ENCODE results near the gene BEST3.
A peak's percentile ranks its signal among the peaks of the same experiment; 100 is the strongest.
"Not testable (repeated sequence)": the region's sequence is repeated elsewhere in the genome, so short reads cannot be mapped to it uniquely, and the experiment has no call there.

BEST3 gene

DNA sequence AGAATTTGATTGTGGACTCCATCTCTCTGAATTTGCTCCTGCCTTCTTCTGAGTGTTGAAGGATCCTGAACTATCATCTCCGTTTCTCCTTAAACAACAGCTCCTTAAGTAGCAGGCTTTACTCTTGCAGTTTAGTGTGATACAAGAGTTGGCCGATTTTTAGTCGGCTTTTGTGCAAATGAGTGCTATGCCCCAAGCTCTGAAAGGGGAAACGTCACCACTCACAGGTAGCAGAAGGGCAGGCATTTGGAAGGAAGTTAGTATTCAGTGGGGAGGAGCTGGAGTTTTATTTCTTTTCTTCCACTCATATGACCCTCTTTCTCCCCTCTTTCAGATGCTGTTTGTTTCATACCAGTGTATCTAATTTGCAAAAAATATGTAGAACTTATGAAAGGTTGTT is 51.9 kb downstream of the BEST3 start:
- no peak for DNase-seq

- no peak for DNase-seq
Observed at GRCh38 chr12:69645031-69645430, 54.1 kb downstream of the BEST3 start.

DNA sequence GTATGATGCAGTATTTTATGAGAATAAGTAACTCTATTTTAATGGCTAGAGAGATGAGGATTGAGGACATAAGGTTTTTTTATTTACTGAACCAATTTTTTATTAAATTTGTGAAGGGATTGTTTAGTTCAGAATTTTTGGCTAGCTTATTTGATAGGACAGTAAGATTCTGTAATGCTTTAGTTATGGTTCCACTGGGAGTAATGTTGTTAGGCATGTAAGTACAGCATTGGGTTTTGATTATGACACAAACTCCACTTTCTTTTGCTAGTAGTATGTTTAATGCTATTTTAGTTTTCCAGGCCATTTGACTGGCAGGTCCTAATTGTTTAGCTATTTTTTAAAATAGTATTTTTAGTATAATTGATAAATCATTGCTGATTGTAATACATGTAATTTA is 54.6 kb downstream of the BEST3 start:
- no peak for DNase-seq

GRCh38 chr12:69642531-69642930 is 56.6 kb downstream of the BEST3 start:
- no peak for DNase-seq

DNA sequence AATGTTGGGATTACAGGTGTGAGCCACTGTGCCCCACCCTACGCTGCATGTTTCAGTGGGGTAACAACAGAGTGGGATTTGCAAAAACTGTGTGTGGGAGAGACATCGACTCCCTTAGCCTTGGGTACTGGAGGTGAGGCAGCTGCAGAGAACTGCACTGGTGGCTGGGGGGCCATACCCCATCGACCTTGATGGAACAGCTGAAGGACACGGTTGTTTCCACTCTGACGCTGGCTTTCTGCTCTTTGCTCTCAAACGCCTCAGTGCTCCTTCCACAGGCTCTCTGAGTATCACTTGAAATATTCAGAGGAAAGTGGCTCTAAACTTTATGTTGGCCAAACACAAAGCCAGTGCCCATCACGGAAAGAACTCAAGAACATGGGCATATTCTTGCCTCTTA is 57.6 kb downstream of the BEST3 start:
- no peak for DNase-seq

- DNase-seq: peak; percentile 40
Observed at GRCh38 chr12:69639400-69640016, 59.6 kb downstream of the BEST3 start.

- DNase-seq: no peak
Observed at GRCh38 chr12:69633061-69633460, 66.0 kb downstream of the BEST3 start.

GRCh38 chr12:69630191-69630590 is 68.9 kb downstream of the BEST3 start:
- no peak for DNase-seq

- no peak for DNase-seq
Observed at GRCh38 chr12:69627501-69627900, 71.6 kb downstream of the BEST3 start.

DNA sequence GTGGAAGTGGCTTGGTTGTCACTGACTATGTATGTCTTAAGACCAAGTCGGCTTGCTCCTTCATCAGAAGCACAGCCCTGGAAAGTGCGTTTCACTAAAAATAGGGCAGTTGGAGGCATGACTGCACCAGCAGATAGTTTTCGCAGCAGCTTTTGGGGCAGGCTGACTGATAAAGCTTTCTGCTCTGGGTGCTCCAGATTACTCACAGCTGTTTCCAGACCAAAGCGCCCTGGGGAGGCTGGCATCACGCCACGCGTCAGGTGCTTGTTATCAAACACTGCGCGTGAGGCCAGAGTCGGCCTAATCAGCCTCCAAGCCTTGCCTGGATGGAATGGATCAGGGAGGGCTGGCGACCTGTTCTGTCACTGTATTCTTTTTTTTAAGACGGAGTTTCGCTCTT is 75.1 kb downstream of the BEST3 start:
- no peak for DNase-seq

GRCh38 chr12:69621551-69621950 is 77.6 kb downstream of the BEST3 start:
- no peak for DNase-seq

GRCh38 chr12:69620921-69621320 is 78.2 kb downstream of the BEST3 start:
- DNase-seq: no peak

- no peak for DNase-seq
Observed at GRCh38 chr12:69620077-69620476, 79.0 kb downstream of the BEST3 start.

- no peak for DNase-seq
Observed at GRCh38 chr12:69619050-69619449, 80.1 kb downstream of the BEST3 start.

DNA sequence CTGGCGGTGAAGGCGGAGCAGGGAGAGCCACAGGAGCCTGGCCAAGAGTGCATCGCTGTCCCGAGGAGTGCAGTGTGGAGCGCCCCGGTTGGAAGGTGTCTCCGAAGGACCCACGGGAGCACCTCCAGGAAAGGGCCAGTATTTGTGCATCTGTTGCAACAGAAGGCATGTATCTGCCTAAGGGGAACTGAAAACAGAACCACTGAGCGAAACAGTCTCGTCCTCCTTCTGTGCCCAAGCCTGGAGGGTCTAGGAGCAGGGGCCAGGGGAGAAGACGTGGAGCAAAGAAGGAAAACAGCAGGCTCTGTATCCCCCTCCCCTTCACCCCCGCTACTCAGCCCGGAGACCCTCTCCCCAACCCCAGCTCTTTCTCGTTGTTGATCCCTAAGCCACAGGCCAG is 83.1 kb downstream of the BEST3 start:
- no peak for DNase-seq

DNA sequence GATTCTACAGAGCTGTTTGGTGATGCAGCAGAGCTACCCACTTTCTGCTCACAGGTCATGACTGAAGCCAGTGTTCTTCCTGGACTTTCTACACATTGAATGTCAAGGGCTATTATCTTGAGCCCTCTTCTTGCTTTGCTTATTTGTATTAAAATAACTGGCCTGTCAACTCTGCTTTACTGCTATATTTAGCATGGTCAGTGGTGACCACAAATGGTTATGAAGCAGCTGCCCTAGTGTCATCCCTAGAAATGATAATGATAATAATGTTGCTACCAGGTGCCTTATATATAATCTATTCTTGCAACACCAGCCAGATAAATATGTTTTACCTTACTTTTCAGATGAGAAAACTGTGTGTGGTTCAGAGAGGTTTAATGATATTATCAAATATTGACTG is 85.8 kb downstream of the BEST3 start:
- DNase-seq: no peak

GRCh38 chr12:69610729-69611128 is 88.4 kb downstream of the BEST3 start, which contains the start of gene LRRC10:
Gene LRRC10 (minus strand): TSS chr12:69610907. CDS start chr12:69610838, 69 bp downstream.
- no peak for DNase-seq

GRCh38 chr12:69610126-69610525 is 89.0 kb downstream of the BEST3 start:
- DNase-seq: no peak

- no peak for DNase-seq
Observed at GRCh38 chr12:69608114-69608513, 91.0 kb downstream of the BEST3 start.

- DNase-seq: not testable (repeated sequence)
Observed at GRCh38 chr12:69604275-69604674, 94.8 kb downstream of the BEST3 start.
